K562 (cell line): ENCODE measurements around the gene POU3F1. TPM values are rescaled to one million over a fixed set of nuclear protein-coding genes. Genes with fewer than 3 reads are reported as not detected.

Experiments used
- ATAC-seq: fragments of 200-7000 bp; cut with Tn5 transposase; 3 replicates; pipeline ENCODE4 v1.9.1; 2020; ENCODE audit warnings: moderate library complexity
- BruUV-seq: library from RNA; stranded (reverse); fragments of 400-500 nt; replicated peaks from 2 replicates; lab custom pipeline; 2021; lab: Mats Ljungman, UMichigan
- CTCF ChIA-PET: fragments of 300-600 bp; formaldehyde crosslinking; extraction: SDS; loops from one replicate; lab custom pipeline; 2021; ENCODE audit warnings: low intra/inter-chr PET ratio; lab: Yijun Ruan, JAX
- POLR2A ChIA-PET: fragments of 300-600, 350-650 bp; sonication (Branson Sonifier 250); formaldehyde crosslinking; extraction: SDS; loops from one replicate; lab custom pipeline; 2021; ENCODE audit warnings: antibody characterized with exemption, inconsistent platforms; lab: Yijun Ruan, JAX
- DNase-seq, 4 experiments: peaks; one replicate each; pipeline versions ENCODE4 v3.0.0 to v3.0.0-alpha.2; 2011 to 2018; ENCODE audit warnings: low spot score in 3 of 4, mixed read lengths in 3 of 4; ENCODE audit errors: extremely low read depth in 1 of 4
- FAIRE-seq: peaks from 2 replicates; lab custom pipeline; 2011; peaks lifted over from hg19 to GRCh38; lab: Jason Lieb, UNC
- H2AFZ ChIP-seq: 2 replicates; pipeline ENCODE4 v1.6.0; 2011; ENCODE audit warnings: low read depth, low read length, control low read depth, inconsistent platforms
- H3K27ac ChIP-seq: fragments of 200-600 bp; 3 replicates; pipeline ENCODE4 v1.8.0; 2011; ENCODE audit warnings: low read depth, mild to moderate bottlenecking, control low read depth, inconsistent platforms, low read length, moderate library complexity, mixed read lengths; ENCODE audit errors: extremely low read depth
- H3K27me3 ChIP-seq, 2 experiments: fragments of 300-600 bp in 1 of 2; 2 replicates in 1 of 2; 3 replicates in 1 of 2; pipeline versions ENCODE4 v1.6.0 to v1.8.0; 2011; ENCODE audit warnings: inconsistent platforms in 2 of 2, low read length in 2 of 2, mild to moderate bottlenecking in 1 of 2, mixed read lengths in 1 of 2, moderate library complexity in 1 of 2; ENCODE audit not compliant: control insufficient read depth in 2 of 2, insufficient read depth in 2 of 2
- H3K36me3 ChIP-seq: fragments of 300-600 bp; 3 replicates; pipeline ENCODE4 v1.8.0; 2011; ENCODE audit warnings: mild to moderate bottlenecking, low read length, inconsistent platforms; ENCODE audit not compliant: control insufficient read depth, insufficient read depth
- H3K4me1 ChIP-seq, 2 experiments: fragments of 200-600 bp in 1 of 2; replicated peaks in 1 of 2; 2 replicates in 1 of 2; 3 replicates in 1 of 2; pipeline versions ENCODE4 v1.5.1 to v1.8.0; 2011; ENCODE audit warnings: inconsistent platforms in 2 of 2, low read length in 2 of 2, mild to moderate bottlenecking in 1 of 2, mixed read lengths in 1 of 2, moderate library complexity in 1 of 2; ENCODE audit not compliant: control insufficient read depth in 2 of 2, insufficient read depth in 2 of 2
- H3K4me2 ChIP-seq: 2 replicates; pipeline ENCODE4 v1.6.1; 2011; ENCODE audit warnings: low read length, control low read depth, inconsistent platforms, mixed read lengths; ENCODE audit not compliant: insufficient read depth
- H3K4me3 ChIP-seq: fragments of 200-600 bp; sonication (generic), shearing (Covaris generic); 2 replicates; pipeline ENCODE4 v1.5.1; 2016; ENCODE audit warnings: control low read depth, inconsistent platforms
- H3K79me2 ChIP-seq: fragments of 200-600 bp; 3 replicates; pipeline ENCODE4 v1.8.0; 2011; ENCODE audit warnings: low read length, inconsistent platforms; ENCODE audit not compliant: control insufficient read depth, insufficient read depth
- H3K9ac ChIP-seq, 2 experiments: 2 replicates each; pipeline versions ENCODE4 v1.6.0 to v1.6.1; 2011; ENCODE audit warnings: low read depth in 2 of 2, low read length in 2 of 2, control low read depth in 1 of 2, inconsistent platforms in 1 of 2, mild to moderate bottlenecking in 1 of 2, mixed read lengths in 1 of 2; ENCODE audit not compliant: insufficient read depth in 1 of 2
- H3K9me1 ChIP-seq: one replicate; pipeline ENCODE4 v1.6.0; 2011; ENCODE audit warnings: inconsistent platforms, mild to moderate bottlenecking, low read length, moderate library complexity; ENCODE audit not compliant: control insufficient read depth, insufficient read depth
- H3K9me3 ChIP-seq: replicated peaks from 2 replicates; pipeline ENCODE4 v1.5.1; 2011; ENCODE audit warnings: low read depth, low read length, inconsistent platforms; ENCODE audit not compliant: control insufficient read depth, insufficient read depth
- H4K20me1 ChIP-seq: replicated peaks from 2 replicates; pipeline ENCODE4 v1.6.1; 2011; ENCODE audit warnings: low read length, inconsistent platforms, mixed read lengths; ENCODE audit not compliant: control insufficient read depth, insufficient read depth
- CTBP1 ChIP-seq: fragments of 450-650 bp; IDR thresholded peaks from 2 replicates; pipeline ENCODE4 v1.6.1; 2016; ENCODE audit warnings: borderline replicate concordance
- FOXM1 ChIP-seq, 2 experiments: fragments of 450-650 bp in 1 of 2; sonication (generic) in 1 of 2; formaldehyde crosslinking in 1 of 2; IDR thresholded peaks; 2 replicates each; pipeline versions ENCODE4 v1.6.1 to v1.9.0; 2017 to 2022; ENCODE audit warnings: low read depth in 2 of 2, mild to moderate bottlenecking in 2 of 2, missing genetic modification reagents in 1 of 2, moderate library complexity in 1 of 2
- HDGF ChIP-seq: fragments of 450-650 bp; IDR thresholded peaks from 2 replicates; pipeline ENCODE4 v1.6.1; 2016
- RCOR1 ChIP-seq, 2 experiments: IDR thresholded peaks; 2 replicates each; pipeline ENCODE4 v1.6.1; 2012; ENCODE audit warnings: low read depth in 2 of 2, low read length in 2 of 2, borderline replicate concordance in 1 of 2, improper control_type of control experiment in 1 of 2
- ZNF696 ChIP-seq: fragments of 250-450 bp; sonication (Bioruptor Pico); conservative IDR thresholded peaks from 2 replicates; pipeline ENCODE4 v1.4.0; 2020; ENCODE audit warnings: mild to moderate bottlenecking, moderate library complexity
- WGBS: fragments of 100-300 bp; shearing (Covaris generic); methylation state at CpG from one replicate; pipeline ENCODE4 v1.1.6; 2016; ENCODE audit warnings: low coverage, mixed read lengths; ENCODE audit not compliant: insufficient coverage; ENCODE audit errors: missing lambda C conversion rate; 5-methylcytosine and 5-hydroxymethylcytosine counted together
- in situ Hi-C: fragments of 300-500 bp; cut with MboI; formaldehyde crosslinking; loops from 4 replicates; pipeline ENCODE4 v1.15.0; 2018; ENCODE audit warnings: inconsistent platforms, mixed read lengths
- intact Hi-C: fragments of 100-400 bp; cut with micrococcal nuclease; formaldehyde crosslinking; loops from 2 replicates; pipeline ENCODE4 v1.14.2; 2022
- polyA plus RNA-seq, 8 experiments: library from polyadenylated mRNA; depleted of rRNA in 4 of 8; stranded (reverse) in 5 of 8; unstranded in 3 of 8; fragments of >200 nt; fragmentation: Nextera tagmentation in 2 of 8; fragmentation: Illumina TruSeq in 1 of 8; extraction: Ambion mirVana in 2 of 8; extraction: Trizol in 1 of 8; gene quantifications; 2 replicates each; pipeline versions ENCODE4 v1.2.1 to v1.2.3, GENCODE V29; 2011 to 2014; ENCODE audit warnings: inconsistent platforms in 1 of 8, missing spikeins in 1 of 8
- total RNA-seq, 7 experiments: library from RNA; depleted of rRNA in 6 of 7; stranded (reverse); fragments of >200 nt in 6 of 7; fragmentation: Illumina TruSeq in 2 of 7; extraction: Trizol in 2 of 7; gene quantifications; 2 replicates each; pipeline versions ENCODE4 v1.2.1 to v1.2.3, GENCODE V29; 2011 to 2021; ENCODE audit warnings: low replicate concordance in 1 of 7
- TF ChIP-seq, protein P1 (sequence below), 2 experiments: fragments of 450-650 bp; IDR thresholded peaks; 2 replicates each; pipeline ENCODE4 v1.6.1; 2018; ENCODE audit warnings: mild to moderate bottlenecking in 2 of 2, low read depth in 1 of 2; ENCODE audit not compliant: partially characterized antibody in 2 of 2
- TF ChIP-seq, protein P2 (sequence below): sonication (generic); formaldehyde crosslinking; IDR thresholded peaks from 2 replicates; pipeline ENCODE4 v1.8.0; 2022; ENCODE audit warnings: mild to moderate bottlenecking, missing genetic modification reagents
- TF ChIP-seq, protein P3 (sequence below), 3 experiments: IDR thresholded peaks in 2 of 3; conservative IDR thresholded peaks in 1 of 3; 2 replicates each; pipeline ENCODE4 v1.5.1; 2011 to 2012; ENCODE audit warnings: low read length in 3 of 3, mild to moderate bottlenecking in 3 of 3, control low read depth in 2 of 3, improper control_type of control experiment in 1 of 3, inconsistent platforms in 1 of 3, low read depth in 1 of 3, mixed read lengths in 1 of 3, moderate library complexity in 1 of 3; ENCODE audit not compliant: insufficient read depth in 2 of 3
- TF ChIP-seq, protein P4 (sequence below), 3 experiments: fragments of 200-800 bp in 1 of 3; sonication (Bioruptor generic) in 1 of 3; sonication (generic) in 1 of 3; formaldehyde crosslinking in 1 of 3; IDR thresholded peaks; 2 replicates each; pipeline versions ENCODE4 v1.6.1 to v1.8.0; 2016 to 2022; ENCODE audit warnings: mild to moderate bottlenecking in 2 of 3, missing compliant biosample characterization in 2 of 3, missing genetic modification characterization in 2 of 3, missing genetic modification reagents in 1 of 3

POU3F1 gene
- total and polyA plus RNA-seq, 9 of the 15 experiments (the other 6 are each of a cell fraction or from before 2014, with no cell fraction given), result 0.09 TPM; not detected in 8

DNA sequence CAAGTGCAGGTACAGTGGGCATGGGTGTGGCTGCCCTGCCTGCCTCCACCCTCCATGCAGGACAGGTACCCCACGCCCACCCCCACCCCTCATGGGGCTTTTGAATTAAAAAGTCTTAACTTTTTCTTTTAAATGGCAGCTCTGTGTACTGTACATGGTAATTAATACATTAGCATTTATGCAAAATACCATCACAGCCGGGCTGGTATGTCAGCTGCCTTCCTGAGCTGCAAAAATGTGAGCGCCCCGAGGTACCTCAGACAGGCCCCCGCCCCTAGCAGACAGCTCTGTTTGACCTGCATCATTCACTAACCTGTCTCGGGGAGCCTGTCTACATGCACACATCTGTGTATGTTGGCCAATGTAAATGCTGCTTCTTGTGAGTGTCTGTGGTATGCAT, 42.2 kb upstream of the POU3F1 start (continued):
- TF ChIP-seq, protein P1, sequence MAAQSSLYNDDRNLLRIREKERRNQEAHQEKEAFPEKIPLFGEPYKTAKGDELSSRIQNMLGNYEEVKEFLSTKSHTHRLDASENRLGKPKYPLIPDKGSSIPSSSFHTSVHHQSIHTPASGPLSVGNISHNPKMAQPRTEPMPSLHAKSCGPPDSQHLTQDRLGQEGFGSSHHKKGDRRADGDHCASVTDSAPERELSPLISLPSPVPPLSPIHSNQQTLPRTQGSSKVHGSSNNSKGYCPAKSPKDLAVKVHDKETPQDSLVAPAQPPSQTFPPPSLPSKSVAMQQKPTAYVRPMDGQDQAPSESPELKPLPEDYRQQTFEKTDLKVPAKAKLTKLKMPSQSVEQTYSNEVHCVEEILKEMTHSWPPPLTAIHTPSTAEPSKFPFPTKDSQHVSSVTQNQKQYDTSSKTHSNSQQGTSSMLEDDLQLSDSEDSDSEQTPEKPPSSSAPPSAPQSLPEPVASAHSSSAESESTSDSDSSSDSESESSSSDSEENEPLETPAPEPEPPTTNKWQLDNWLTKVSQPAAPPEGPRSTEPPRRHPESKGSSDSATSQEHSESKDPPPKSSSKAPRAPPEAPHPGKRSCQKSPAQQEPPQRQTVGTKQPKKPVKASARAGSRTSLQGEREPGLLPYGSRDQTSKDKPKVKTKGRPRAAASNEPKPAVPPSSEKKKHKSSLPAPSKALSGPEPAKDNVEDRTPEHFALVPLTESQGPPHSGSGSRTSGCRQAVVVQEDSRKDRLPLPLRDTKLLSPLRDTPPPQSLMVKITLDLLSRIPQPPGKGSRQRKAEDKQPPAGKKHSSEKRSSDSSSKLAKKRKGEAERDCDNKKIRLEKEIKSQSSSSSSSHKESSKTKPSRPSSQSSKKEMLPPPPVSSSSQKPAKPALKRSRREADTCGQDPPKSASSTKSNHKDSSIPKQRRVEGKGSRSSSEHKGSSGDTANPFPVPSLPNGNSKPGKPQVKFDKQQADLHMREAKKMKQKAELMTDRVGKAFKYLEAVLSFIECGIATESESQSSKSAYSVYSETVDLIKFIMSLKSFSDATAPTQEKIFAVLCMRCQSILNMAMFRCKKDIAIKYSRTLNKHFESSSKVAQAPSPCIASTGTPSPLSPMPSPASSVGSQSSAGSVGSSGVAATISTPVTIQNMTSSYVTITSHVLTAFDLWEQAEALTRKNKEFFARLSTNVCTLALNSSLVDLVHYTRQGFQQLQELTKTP (IDR thresholded peaks at IDR 0.05; ENCODE audit: low read depth in 1 of 2, partially characterized antibody in 2 of 2), result no peak

DNA sequence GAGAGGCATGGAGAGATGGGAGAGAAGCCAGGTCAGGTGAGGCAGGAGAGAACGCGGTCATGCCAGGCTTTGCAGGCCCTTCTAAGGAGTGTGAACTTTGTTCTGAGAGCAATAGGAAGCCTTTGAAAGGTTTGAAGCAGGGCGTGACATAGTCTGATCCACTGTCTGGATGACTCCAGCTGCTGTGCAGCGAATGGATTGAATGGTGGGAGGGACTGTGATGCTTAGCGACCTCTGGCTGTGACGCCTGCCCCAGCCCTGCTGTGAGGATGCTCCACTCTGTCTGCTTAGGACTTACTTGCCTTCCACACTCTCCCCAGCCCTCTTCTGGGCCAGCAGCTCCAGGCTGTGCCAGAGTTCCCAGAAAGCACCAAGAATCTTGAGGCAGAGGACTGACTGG, 41.8 kb upstream of the POU3F1 start:
- no peaks in the 10 kb centered on the region for H3K79me2 ChIP-seq
- no peaks in the 10 kb centered on the region for H3K9me1 ChIP-seq
- BruUV-seq, result no TSS peak
- POLR2A ChIA-PET, result interaction anchor here (0.7 kb wide), 1 partner anchor 1633 kb away, joined by 3 read pairs; no protein-coding TSS in a partner anchor
- peak; percentile 29 for FAIRE-seq
- H3K9me3 ChIP-seq, result no peaks in the 10 kb centered on the region
- H3K27ac ChIP-seq, result no peak overlapping the region
- CTCF ChIA-PET, result no interaction called here
- no peak overlapping the region for H2AFZ ChIP-seq
- peak in 1 of 4 experiments; percentile 40 for DNase-seq
- H3K4me3 ChIP-seq, result no peak overlapping the region
- H3K4me2 ChIP-seq, result no peak overlapping the region
- 1% methylated on average over 6 of the region's 6 CpGs for WGBS
- in situ Hi-C loops, result no loop called here
- H3K9ac ChIP-seq, result no peak overlapping the region
- H3K36me3 ChIP-seq, result no peaks in the 10 kb centered on the region
- peaks cover 33 to 64% of the 10 kb centered on the region in 2 experiments; a peak in 4 of 5 replicates for H3K27me3 ChIP-seq
- intact Hi-C loops, result loop anchor here (5.0 kb wide), 1 partner anchor 51 kb away; no protein-coding TSS in a partner anchor
- peak; percentile 88 for ATAC-seq
- no peaks in the 10 kb centered on the region; a peak in 1 of 5 replicates for H3K4me1 ChIP-seq
- H4K20me1 ChIP-seq, result peaks cover 11% of the 10 kb centered on the region; the same call in 1 of the 2 replicates
- TF ChIP-seq, protein P2, sequence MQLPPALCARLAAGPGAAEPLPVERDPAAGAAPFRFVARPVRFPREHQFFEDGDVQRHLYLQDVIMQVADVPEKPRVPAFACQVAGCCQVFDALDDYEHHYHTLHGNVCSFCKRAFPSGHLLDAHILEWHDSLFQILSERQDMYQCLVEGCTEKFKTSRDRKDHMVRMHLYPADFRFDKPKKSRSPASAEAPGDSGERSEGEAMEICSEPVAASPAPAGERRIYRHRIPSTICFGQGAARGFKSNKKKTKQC (CRISPR knock-in tag), result no peak
- TF ChIP-seq HDGF (no peak), RCOR1 (IDR thresholded peaks at IDR 0.05; ENCODE audit: borderline replicate concordance in 1 of 2, low read depth in 2 of 2, low read length in 2 of 2) (0 out of 4 replicates have a peak, but pooled peaks of 1 of the 2 experiments have one; percentile 39), FOXM1 (IDR thresholded peaks at IDR 0.05; ENCODE audit: low read depth) (no peak), FOXM1 (CRISPR knock-in tag; IDR thresholded peaks at IDR 0.05; ENCODE audit: low read depth) (no peak), ZNF696 (CRISPR knock-in tag) (no peak), CTBP1 (peak; percentile 41; the same call in 1 of the 2 replicates)
- TF ChIP-seq, protein P3, sequence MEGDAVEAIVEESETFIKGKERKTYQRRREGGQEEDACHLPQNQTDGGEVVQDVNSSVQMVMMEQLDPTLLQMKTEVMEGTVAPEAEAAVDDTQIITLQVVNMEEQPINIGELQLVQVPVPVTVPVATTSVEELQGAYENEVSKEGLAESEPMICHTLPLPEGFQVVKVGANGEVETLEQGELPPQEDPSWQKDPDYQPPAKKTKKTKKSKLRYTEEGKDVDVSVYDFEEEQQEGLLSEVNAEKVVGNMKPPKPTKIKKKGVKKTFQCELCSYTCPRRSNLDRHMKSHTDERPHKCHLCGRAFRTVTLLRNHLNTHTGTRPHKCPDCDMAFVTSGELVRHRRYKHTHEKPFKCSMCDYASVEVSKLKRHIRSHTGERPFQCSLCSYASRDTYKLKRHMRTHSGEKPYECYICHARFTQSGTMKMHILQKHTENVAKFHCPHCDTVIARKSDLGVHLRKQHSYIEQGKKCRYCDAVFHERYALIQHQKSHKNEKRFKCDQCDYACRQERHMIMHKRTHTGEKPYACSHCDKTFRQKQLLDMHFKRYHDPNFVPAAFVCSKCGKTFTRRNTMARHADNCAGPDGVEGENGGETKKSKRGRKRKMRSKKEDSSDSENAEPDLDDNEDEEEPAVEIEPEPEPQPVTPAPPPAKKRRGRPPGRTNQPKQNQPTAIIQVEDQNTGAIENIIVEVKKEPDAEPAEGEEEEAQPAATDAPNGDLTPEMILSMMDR (IDR thresholded peaks at IDR 0.05 in 2 of 3, conservative IDR thresholded peaks at IDR 0.05 in 1 of 3; ENCODE audit: insufficient read depth in 2 of 3, low read depth in 1 of 3, low read length in 3 of 3), result peak; percentile 15 to 38 (median 34); a peak in 4 of 6 replicates
- TF ChIP-seq, protein P4, sequence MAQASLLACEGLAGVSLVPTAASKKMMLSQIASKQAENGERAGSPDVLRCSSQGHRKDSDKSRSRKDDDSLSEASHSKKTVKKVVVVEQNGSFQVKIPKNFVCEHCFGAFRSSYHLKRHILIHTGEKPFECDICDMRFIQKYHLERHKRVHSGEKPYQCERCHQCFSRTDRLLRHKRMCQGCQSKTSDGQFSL (CRISPR knock-in tag; IDR thresholded peaks at IDR 0.05), result no peak
- TF ChIP-seq, protein P4 (tag; IDR thresholded peaks at IDR 0.05), result no peak
